Astrocyte (in vitro differentiated cells and primary cell): Measurements from ENCODE around the gene MAPK8IP2. TPM values are rescaled to one million over a fixed set of nuclear protein-coding genes. Genes with fewer than 3 reads are reported as not detected.

Source experiments
- DNase-seq: peaks from one replicate; pipeline ENCODE4 v3.0.0-alpha.2; 2010; ENCODE audit warnings: low read depth
- FAIRE-seq: peaks from 2 replicates; lab custom pipeline; 2011; peaks lifted over from hg19 to GRCh38; lab: Jason Lieb, UNC
- H2AFZ ChIP-seq: 2 replicates; pipeline ENCODE4 v1.6.0; 2012; ENCODE audit warnings: low read depth, low read length, inconsistent platforms
- H3K27ac ChIP-seq: 2 replicates; pipeline ENCODE4 v1.5.1; 2011; ENCODE audit warnings: low read depth, low read length, inconsistent platforms
- H3K27me3 ChIP-seq: 2 replicates; pipeline ENCODE4 v1.6.0; 2011; ENCODE audit warnings: low read length, inconsistent platforms; ENCODE audit not compliant: insufficient read depth
- H3K36me3 ChIP-seq: 2 replicates; pipeline ENCODE4 v1.5.1; 2011; ENCODE audit warnings: low read length, inconsistent platforms; ENCODE audit not compliant: insufficient read depth
- H3K4me1 ChIP-seq: 2 replicates; pipeline ENCODE4 v1.5.1; 2011; ENCODE audit warnings: low read length, inconsistent platforms; ENCODE audit not compliant: insufficient read depth
- H3K4me2 ChIP-seq: 2 replicates; pipeline ENCODE4 v1.6.0; 2012; ENCODE audit warnings: low read length, inconsistent platforms
- H3K4me3 ChIP-seq: 2 replicates; pipeline ENCODE4 v1.5.1; 2011; ENCODE audit warnings: low read depth, mild to moderate bottlenecking, low read length, inconsistent platforms; ENCODE audit not compliant: insufficient read depth
- H3K79me2 ChIP-seq: 2 replicates; pipeline ENCODE4 v1.6.0; 2012; ENCODE audit warnings: mild to moderate bottlenecking, low read length, inconsistent platforms; ENCODE audit not compliant: insufficient read depth
- H3K9ac ChIP-seq: 2 replicates; pipeline ENCODE4 v1.6.0; 2012; ENCODE audit warnings: mild to moderate bottlenecking, low read length, inconsistent platforms
- H3K9me3 ChIP-seq: 2 replicates; pipeline ENCODE4 v1.5.1; 2012; ENCODE audit warnings: low read depth, mild to moderate bottlenecking, low read length, inconsistent platforms; ENCODE audit not compliant: insufficient read depth
- H4K20me1 ChIP-seq: 2 replicates; pipeline ENCODE4 v1.6.0; 2012; ENCODE audit warnings: low read length, inconsistent platforms; ENCODE audit not compliant: insufficient read depth
- H3K27ac Mint-ChIP-seq: one replicate; pipeline ENCODE4 v1.8.0; 2021; ENCODE audit warnings: mild to moderate bottlenecking, mixed read lengths; ENCODE audit not compliant: unreplicated experiment
- H3K27me3 Mint-ChIP-seq: one replicate; pipeline ENCODE4 v1.8.0; 2021; ENCODE audit warnings: low read depth, mixed read lengths; ENCODE audit not compliant: unreplicated experiment
- H3K36me3 Mint-ChIP-seq: one replicate; pipeline ENCODE4 v1.8.0; 2021; ENCODE audit warnings: low read depth, mixed read lengths; ENCODE audit not compliant: unreplicated experiment
- H3K4me1 Mint-ChIP-seq: one replicate; pipeline ENCODE4 v1.8.0; 2021; ENCODE audit warnings: low read depth, mixed read lengths; ENCODE audit not compliant: unreplicated experiment
- H3K4me3 Mint-ChIP-seq: one replicate; pipeline ENCODE4 v1.8.0; 2021; ENCODE audit warnings: mild to moderate bottlenecking, moderate library complexity, mixed read lengths; ENCODE audit not compliant: unreplicated experiment
- H3K9me3 Mint-ChIP-seq: one replicate; pipeline ENCODE4 v1.8.0; 2021; ENCODE audit warnings: mild to moderate bottlenecking, mixed read lengths; ENCODE audit not compliant: unreplicated experiment
- CTCF ChIP-seq: IDR thresholded peaks from 2 replicates; pipeline ENCODE4 v1.5.1; 2011; ENCODE audit warnings: low read depth, mild to moderate bottlenecking, inconsistent platforms, low read length, moderate library complexity; ENCODE audit not compliant: insufficient read depth
- EZH2 ChIP-seq: IDR thresholded peaks from 2 replicates; pipeline ENCODE4 v1.6.1; 2012; ENCODE audit warnings: mild to moderate bottlenecking, low read length, inconsistent platforms; ENCODE audit not compliant: insufficient read depth
- total RNA-seq: library from RNA; stranded (reverse); gene quantifications from 2 replicates; pipeline ENCODE4 v1.2.1, GENCODE V29; 2021

The MAPK8IP2 gene
- total RNA-seq, 1 donor from 2014 or later = 4.7 TPM

- Histone ChIP-seq H3K36me3 (no peaks in the 10 kb centered on the region), H4K20me1 (no peaks in the 10 kb centered on the region), H3K27me3 (no peaks in the 10 kb centered on the region), H2AFZ (peak within 1 kb of the TSS; percentile 92), H3K4me3 (peak within 1 kb of the TSS; percentile 73), H3K4me1 (peaks cover 13% of the 10 kb centered on the region), H3K9ac (peak within 1 kb of the TSS; percentile 79), H3K9me3 (no peaks in the 10 kb centered on the region), H3K4me2 (peak within 1 kb of the TSS; percentile 100), H3K79me2 (no peaks in the 10 kb centered on the region), H3K27ac (no peak within 1 kb of the TSS)
- H3K36me3 Mint-ChIP-seq = peaks cover 2% of the 10 kb centered on the region
- DNase-seq = peak; percentile 68
- H3K4me1 Mint-ChIP-seq = peaks cover 7% of the 10 kb centered on the region
- FAIRE-seq = no peak
- H3K9me3 Mint-ChIP-seq = no peaks in the 10 kb centered on the region
- no peaks in the 10 kb centered on the region for H3K27me3 Mint-ChIP-seq
- H3K4me3 Mint-ChIP-seq = peak within 1 kb of the TSS; percentile 92
- TF ChIP-seq EZH2 (no peak), CTCF (no peak)
- H3K27ac Mint-ChIP-seq = peak within 1 kb of the TSS; percentile 79
Observed at GRCh38 chr22:50627642-50628542, 27.3 kb downstream of the MAPK8IP2 start, which contains the start of gene ARSA. TSS of gene ARSA (minus strand) at chr22:50628152. CDS start at chr22:50627779, 373 bp downstream.

- TF ChIP-seq CTCF (no peak), EZH2 (no peak)
- Histone ChIP-seq H3K4me2 (peak overlapping the region; percentile 100), H3K27ac (no peak overlapping the region), H3K27me3 (no peaks in the 10 kb centered on the region), H4K20me1 (no peaks in the 10 kb centered on the region), H2AFZ (peak overlapping the region; percentile 92), H3K4me1 (peaks cover 13% of the 10 kb centered on the region), H3K4me3 (peak overlapping the region; percentile 72), H3K9ac (peak overlapping the region; percentile 79), H3K9me3 (no peaks in the 10 kb centered on the region), H3K36me3 (no peaks in the 10 kb centered on the region), H3K79me2 (no peaks in the 10 kb centered on the region)
- DNase-seq = no peak
- Mint-ChIP-seq H3K27ac (peak overlapping the region; percentile 79), H3K4me1 (peaks cover 7% of the 10 kb centered on the region), H3K36me3 (peaks cover 2% of the 10 kb centered on the region), H3K27me3 (no peaks in the 10 kb centered on the region), H3K9me3 (no peaks in the 10 kb centered on the region), H3K4me3 (peak overlapping the region; percentile 92)
- no peak for FAIRE-seq
Observed at GRCh38 chr22:50628543-50629134, 28.0 kb downstream of the MAPK8IP2 start.
